ENCODE results near the gene RPS19.

DNA sequence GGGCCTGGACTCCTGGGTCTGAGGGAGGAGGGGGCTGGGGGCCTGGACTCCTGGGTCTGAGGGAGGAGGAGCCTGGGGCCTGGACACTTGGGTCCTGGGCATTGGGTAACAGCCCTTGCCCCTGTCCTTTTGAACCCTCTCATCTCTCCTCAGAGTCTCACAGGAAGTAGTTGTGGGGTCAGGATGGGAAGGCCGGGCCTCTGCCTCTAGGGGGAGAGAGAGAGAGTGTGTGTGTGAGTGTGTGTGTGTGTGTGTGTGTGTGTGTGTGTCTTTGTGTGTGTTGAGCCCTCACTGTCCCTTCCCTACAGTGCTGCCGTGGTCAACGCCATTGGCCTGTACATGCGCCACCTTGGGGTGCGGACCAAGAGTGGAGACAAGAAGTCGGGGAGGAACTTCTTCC, 33.8 kb downstream of the RPS19 start:
- TF ChIP-seq, protein P1, sequence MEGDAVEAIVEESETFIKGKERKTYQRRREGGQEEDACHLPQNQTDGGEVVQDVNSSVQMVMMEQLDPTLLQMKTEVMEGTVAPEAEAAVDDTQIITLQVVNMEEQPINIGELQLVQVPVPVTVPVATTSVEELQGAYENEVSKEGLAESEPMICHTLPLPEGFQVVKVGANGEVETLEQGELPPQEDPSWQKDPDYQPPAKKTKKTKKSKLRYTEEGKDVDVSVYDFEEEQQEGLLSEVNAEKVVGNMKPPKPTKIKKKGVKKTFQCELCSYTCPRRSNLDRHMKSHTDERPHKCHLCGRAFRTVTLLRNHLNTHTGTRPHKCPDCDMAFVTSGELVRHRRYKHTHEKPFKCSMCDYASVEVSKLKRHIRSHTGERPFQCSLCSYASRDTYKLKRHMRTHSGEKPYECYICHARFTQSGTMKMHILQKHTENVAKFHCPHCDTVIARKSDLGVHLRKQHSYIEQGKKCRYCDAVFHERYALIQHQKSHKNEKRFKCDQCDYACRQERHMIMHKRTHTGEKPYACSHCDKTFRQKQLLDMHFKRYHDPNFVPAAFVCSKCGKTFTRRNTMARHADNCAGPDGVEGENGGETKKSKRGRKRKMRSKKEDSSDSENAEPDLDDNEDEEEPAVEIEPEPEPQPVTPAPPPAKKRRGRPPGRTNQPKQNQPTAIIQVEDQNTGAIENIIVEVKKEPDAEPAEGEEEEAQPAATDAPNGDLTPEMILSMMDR (IDR thresholded peaks at IDR 0.05 in 4 of 5, conservative IDR thresholded peaks at IDR 0.05 in 1 of 5), result no peak
- TF ChIP-seq POLR2A (IDR thresholded peaks at IDR 0.05), result no peak

Measured in gastrocnemius medialis (tissue), 4 donors.